AG04450 (cell line): ENCODE data around the gene GALNT7. TPM values are rescaled to one million over a fixed set of nuclear protein-coding genes. Genes with fewer than 3 reads are reported as not detected.
A peak's percentile ranks its signal among the peaks of the same experiment; 100 is the strongest.

Source experiments
- CTCF ChIA-PET: fragments of 300-600, 350-600 bp; formaldehyde crosslinking; extraction: SDS; loops from one replicate; lab custom pipeline; 2022; ENCODE audit warnings: antibody characterized with exemption, inconsistent platforms; lab: Charles Lee
- POLR2A ChIA-PET: fragments of 350-600 bp; formaldehyde crosslinking; extraction: SDS; loops from one replicate; lab custom pipeline; 2021; ENCODE audit warnings: antibody characterized with exemption, inconsistent platforms; lab: Yijun Ruan, JAX
- DNase-seq: peaks from one replicate; pipeline ENCODE4 v3.0.0-alpha.2; 2011; ENCODE audit warnings: low read depth, low spot score
- H3K27ac ChIP-seq: one replicate; pipeline ENCODE4 v1.5.1; 2012; ENCODE audit warnings: low read depth, low read length, control low read depth
- H3K27me3 ChIP-seq: one replicate; pipeline ENCODE4 v1.6.0; 2012; ENCODE audit warnings: low read length; ENCODE audit not compliant: control insufficient read depth, insufficient read depth
- H3K4me3 ChIP-seq: 2 replicates; pipeline ENCODE4 v1.5.1; 2011; ENCODE audit warnings: mild to moderate bottlenecking, low read depth, low read length, control low read depth
- H3K9me3 ChIP-seq: 2 replicates; pipeline ENCODE4 v1.5.1; 2012; ENCODE audit warnings: low read length; ENCODE audit not compliant: control insufficient read depth, insufficient read depth
- CTCF ChIP-seq: IDR thresholded peaks from 2 replicates; pipeline ENCODE4 v1.5.1; 2011; ENCODE audit warnings: low read depth, low read length, control low read depth, inconsistent platforms
- polyA plus RNA-seq: library from polyadenylated mRNA; depleted of rRNA; stranded (reverse); fragments of >200 nt; gene quantifications from 2 replicates; pipeline ENCODE4 v1.2.3, GENCODE V29; 2011

Gene GALNT7
- polyA plus RNA-seq, 1 experiment = 47.6 TPM

GRCh38 chr4:173325007-173325736 is 156.6 kb downstream of the GALNT7 start:
- Histone ChIP-seq H3K9me3 (no peaks in the 10 kb centered on the region), H3K4me3 (no peak overlapping the region), H3K27ac (no peak overlapping the region), H3K27me3 (no peaks in the 10 kb centered on the region)
- POLR2A ChIA-PET = no interaction called here
- no peak for DNase-seq
- TF ChIP-seq CTCF = no peak
- CTCF ChIA-PET = interaction anchor here (0.9 kb wide), 1 partner anchor 23 kb away, joined by 3 read pairs; no protein-coding TSS in a partner anchor

- no peak for DNase-seq
- Histone ChIP-seq H3K9me3 (no peaks in the 10 kb centered on the region), H3K4me3 (no peak overlapping the region), H3K27ac (no peak overlapping the region), H3K27me3 (no peaks in the 10 kb centered on the region)
- CTCF ChIA-PET = interaction anchor here (1.0 to 1.1 kb wide), 3 partner anchors 9 to 28 kb away, joined by 3 read pairs; no protein-coding TSS in a partner anchor
- POLR2A ChIA-PET = interaction anchor here (0.6 kb wide), 1 partner anchor 61 kb away, joined by 5 read pairs; no protein-coding TSS in a partner anchor
- no peak for TF ChIP-seq CTCF
These were observed 159.8 kb downstream of the GALNT7 start for GRCh38 chr4:173328236-173328901.

GRCh38 chr4:173330590-173330989 is 162.0 kb downstream of the GALNT7 start:
- no peak for DNase-seq
- peaks cover 4% of the 10 kb centered on the region; the same call in 1 of the 2 replicates for H3K9me3 ChIP-seq
- H3K27ac ChIP-seq = no peak overlapping the region
- no peak overlapping the region for H3K4me3 ChIP-seq
- ChIA-PET CTCF (interaction anchor here (0.9 to 4.1 kb wide), 5 partner anchors 11 to 90 kb away, joined by 3 to 20 read pairs (median 5); no protein-coding TSS in a partner anchor), POLR2A (no interaction called here)
- TF ChIP-seq CTCF = no peak
- no peaks in the 10 kb centered on the region for H3K27me3 ChIP-seq

GRCh38 chr4:173332021-173332487 is 163.4 kb downstream of the GALNT7 start:
- no peak for DNase-seq
- Histone ChIP-seq H3K27ac (no peak overlapping the region), H3K9me3 (peaks cover 4% of the 10 kb centered on the region; the same call in 1 of the 2 replicates), H3K4me3 (peak overlapping the region; percentile 90), H3K27me3 (no peaks in the 10 kb centered on the region)
- ChIA-PET CTCF (interaction anchor here (1.0 to 4.1 kb wide), 6 partner anchors 13 to 89 kb away, joined by 3 to 20 read pairs (median 6); no protein-coding TSS in a partner anchor), POLR2A (interaction anchor here (0.6 to 4.0 kb wide), 2 partner anchors 38 to 89 kb away, joined by 13 to 121 read pairs; partner anchors contain the start of gene SAP30)
- TF ChIP-seq CTCF = no peak
